HepG2 (cell line): ENCODE data around the gene ADGRB3. TPM values are rescaled to one million over a fixed set of nuclear protein-coding genes. Genes with fewer than 3 reads are reported as not detected.

Experiments
- ATAC-seq: fragments of 200-7000 bp; cut with Tn5 transposase; 3 replicates; pipeline ENCODE4 v1.9.1; 2020; ENCODE audit warnings: mild to moderate bottlenecking, moderate library complexity
- BruUV-seq: library from RNA; stranded (reverse); fragments of 400-500 nt; replicated peaks from 2 replicates; lab custom pipeline; 2021; lab: Mats Ljungman, UMichigan
- CTCF ChIA-PET: fragments of 300-600 bp; formaldehyde crosslinking; extraction: SDS; loops from one replicate; lab custom pipeline; 2021; ENCODE audit warnings: low total read pairs, inconsistent platforms, low intra/inter-chr PET ratio; lab: Yijun Ruan, JAX
- POLR2A ChIA-PET: fragments of 350-600 bp; sonication (Branson Sonifier 250); formaldehyde crosslinking; loops from one replicate; lab custom pipeline; 2020; ENCODE audit warnings: antibody characterized with exemption, inconsistent platforms; lab: Yijun Ruan, JAX
- DNase-seq: peaks from one replicate; pipeline ENCODE4 v3.0.0-alpha.2; 2015; ENCODE audit warnings: low spot score
- FAIRE-seq: peaks from 3 replicates; lab custom pipeline; 2011; peaks lifted over from hg19 to GRCh38; lab: Jason Lieb, UNC
- H2AFZ ChIP-seq: one replicate; pipeline ENCODE4 v1.6.1; 2011; ENCODE audit warnings: low read length, inconsistent platforms
- H3K27ac ChIP-seq: fragments of 300-600 bp; 3 replicates; pipeline ENCODE4 v1.8.0; 2011; ENCODE audit warnings: mixed run types, mild to moderate bottlenecking, mixed read lengths, low read length, inconsistent platforms; ENCODE audit not compliant: insufficient read depth; ENCODE audit errors: extremely low read length
- H3K27me3 ChIP-seq, 2 experiments: fragments of 200-600 bp in 1 of 2; 2 replicates in 1 of 2; 3 replicates in 1 of 2; pipeline versions ENCODE4 v1.6.0 to v1.8.0; 2011; ENCODE audit warnings: low read length in 2 of 2, mild to moderate bottlenecking in 2 of 2, moderate library complexity in 2 of 2, inconsistent platforms in 1 of 2; ENCODE audit not compliant: insufficient read depth in 2 of 2, control insufficient read depth in 1 of 2
- H3K36me3 ChIP-seq, 2 experiments: fragments of 200-600 bp in 1 of 2; replicated peaks in 1 of 2; 2 replicates in 1 of 2; 3 replicates in 1 of 2; pipeline versions ENCODE4 v1.5.1 to v1.8.0; 2011; ENCODE audit warnings: low read length in 2 of 2, inconsistent platforms in 1 of 2; ENCODE audit not compliant: insufficient read depth in 2 of 2, control insufficient read depth in 1 of 2
- H3K4me1 ChIP-seq: 2 replicates; pipeline ENCODE4 v1.5.1; 2012; ENCODE audit warnings: low read length, inconsistent platforms; ENCODE audit not compliant: insufficient read depth
- H3K4me2 ChIP-seq: 2 replicates; pipeline ENCODE4 v1.6.0; 2011; ENCODE audit warnings: low read depth, low read length, inconsistent platforms
- H3K4me3 ChIP-seq, 3 experiments: fragments of 200-600 bp in 1 of 3; sonication (generic), shearing (Covaris generic) in 1 of 3; replicated peaks in 1 of 3; 2 replicates each; pipeline ENCODE4 v1.5.1; 2011 to 2016; ENCODE audit warnings: low read length in 3 of 3, inconsistent platforms in 2 of 3, low read depth in 2 of 3, mild to moderate bottlenecking in 2 of 3, control low read depth in 1 of 3, mixed read lengths in 1 of 3; ENCODE audit not compliant: insufficient read depth in 1 of 3
- H3K79me2 ChIP-seq: one replicate; pipeline ENCODE4 v1.6.1; 2011; ENCODE audit warnings: low read length, inconsistent platforms; ENCODE audit not compliant: insufficient read depth
- H3K9ac ChIP-seq: 2 replicates; pipeline ENCODE4 v1.6.0; 2011; ENCODE audit warnings: mild to moderate bottlenecking, low read depth, low read length, inconsistent platforms; ENCODE audit not compliant: insufficient read depth
- H3K9me3 ChIP-seq: 2 replicates; pipeline ENCODE4 v1.5.1; 2012; ENCODE audit warnings: mild to moderate bottlenecking, low read length
- H4K20me1 ChIP-seq: 2 replicates; pipeline ENCODE4 v1.6.0; 2011; ENCODE audit warnings: inconsistent platforms, mild to moderate bottlenecking, low read length, moderate library complexity; ENCODE audit not compliant: insufficient read depth
- NFKB2 ChIP-seq: sonication (generic); formaldehyde crosslinking; IDR thresholded peaks from 2 replicates; pipeline ENCODE4 v1.4.0; 2020; ENCODE audit warnings: missing genetic modification reagents, borderline replicate concordance
- RNF2 ChIP-seq: fragments of 450-650 bp; conservative IDR thresholded peaks from 2 replicates; pipeline ENCODE4 v1.6.1; 2016; ENCODE audit warnings: low read depth
- ZFP41 ChIP-seq: sonication (generic); formaldehyde crosslinking; IDR thresholded peaks from 2 replicates; pipeline ENCODE4 v1.4.0; 2020; ENCODE audit warnings: mild to moderate bottlenecking, missing genetic modification reagents, borderline replicate concordance
- ZNF552 ChIP-seq: sonication (generic); formaldehyde crosslinking; IDR thresholded peaks from 2 replicates; pipeline ENCODE4 v1.9.0; 2022; ENCODE audit warnings: missing genetic modification reagents, mild to moderate bottlenecking, borderline replicate concordance
- ZNF556 ChIP-seq: sonication (generic); formaldehyde crosslinking; IDR thresholded peaks from 2 replicates; pipeline ENCODE4 v1.4.0; 2020; ENCODE audit warnings: mild to moderate bottlenecking, missing genetic modification reagents, borderline replicate concordance
- ZNF652 ChIP-seq: IDR thresholded peaks from 2 replicates; pipeline ENCODE4 v1.6.1; 2016; ENCODE audit warnings: low read depth, borderline replicate concordance
- ZNF674 ChIP-seq: sonication (generic); formaldehyde crosslinking; IDR thresholded peaks from 2 replicates; pipeline ENCODE4 v1.5.0; 2020; ENCODE audit warnings: low read depth, mild to moderate bottlenecking, missing genetic modification reagents
- ZNF724P ChIP-seq: sonication (generic); formaldehyde crosslinking; IDR thresholded peaks from 2 replicates; pipeline ENCODE4 v1.8.0; 2022; ENCODE audit warnings: missing genetic modification reagents, borderline replicate concordance
- ZNF792 ChIP-seq: IDR thresholded peaks from 2 replicates; pipeline ENCODE4 v1.6.1; 2016
- WGBS: methylation state at CpG from one replicate; pipeline ENCODE4 v1.1.6; 2017; ENCODE audit warnings: low lambda C conversion rate; 5-methylcytosine and 5-hydroxymethylcytosine counted together
- in situ Hi-C: cut with HindIII; loops from 2 replicates; pipeline ENCODE4 v1.10.0; 2017; ENCODE audit warnings: low pct_unique_long_range_greater_than_20kb; ENCODE audit not compliant: extremely low pct_ligation_motif_present
- intact Hi-C: fragments of 100-400 bp; cut with micrococcal nuclease; formaldehyde crosslinking; loops from one replicate; pipeline ENCODE4 v1.10.0; 2022; ENCODE audit not compliant: unreplicated experiment
- polyA plus RNA-seq, 8 experiments: library from polyadenylated mRNA; depleted of rRNA in 3 of 8; stranded (reverse) in 7 of 8; unstranded in 1 of 8; fragments of >200 nt; fragmentation: Illumina TruSeq in 4 of 8; extraction: Trizol in 4 of 8; gene quantifications; 2 replicates each; pipeline versions ENCODE4 v1.2.1 to v1.2.3, GENCODE V29; 2011 to 2016; ENCODE audit warnings: low read depth in 4 of 8, missing spikeins in 1 of 8, mixed read lengths in 1 of 8; ENCODE audit not compliant: insufficient read depth in 1 of 8
- total RNA-seq, 5 experiments: library from RNA; depleted of rRNA; stranded (reverse); fragments of >200 nt; fragmentation: Illumina TruSeq; extraction: Trizol; gene quantifications; 2 replicates each; pipeline ENCODE4 v1.2.3, GENCODE V29; 2016; ENCODE audit warnings: low read depth in 1 of 5
- TF ChIP-seq, protein P1 (sequence below): sonication (generic); formaldehyde crosslinking; IDR thresholded peaks from 2 replicates; pipeline ENCODE4 v1.5.1; 2020; ENCODE audit warnings: mild to moderate bottlenecking, missing genetic modification reagents, moderate library complexity
- TF ChIP-seq, protein P2 (sequence below): IDR thresholded peaks from 2 replicates; pipeline ENCODE4 v1.6.1; 2016; ENCODE audit warnings: low read depth, missing genetic modification reagents, missing compliant biosample characterization
- TF ChIP-seq, protein P3 (sequence below), 2 experiments: IDR thresholded peaks; 2 replicates each; pipeline ENCODE4 v1.6.1; 2011 to 2012; ENCODE audit warnings: low read length in 2 of 2, borderline replicate concordance in 1 of 2, low read depth in 1 of 2, mild to moderate bottlenecking in 1 of 2, moderate library complexity in 1 of 2

ADGRB3 gene
- total and polyA plus RNA-seq, 2 of the 13 experiments (the other 11 are each of a cell fraction or from before 2014, with no cell fraction given): not detected

- ATAC-seq (no peak), FAIRE-seq (no peak), DNase-seq (no peak)
- Histone ChIP-seq H3K9ac (no peak overlapping the region), H3K27ac (no peak overlapping the region), H4K20me1 (no peaks in the 10 kb centered on the region), H3K79me2 (no peaks in the 10 kb centered on the region), H3K27me3 (no peaks in the 10 kb centered on the region), H3K4me3 (no peak overlapping the region), H3K4me2 (no peak overlapping the region), H3K9me3 (no peaks in the 10 kb centered on the region), H3K4me1 (no peaks in the 10 kb centered on the region), H3K36me3 (no peaks in the 10 kb centered on the region), H2AFZ (no peak overlapping the region)
- 6% methylated on average over 8 of the region's 8 CpGs for WGBS
- no TSS peak for BruUV-seq
- ChIA-PET CTCF (no interaction called here), POLR2A (no interaction called here)
- intact Hi-C loops: no loop called here
- in situ Hi-C loops: no loop called here
- TF ChIP-seq ZFP41 (no peak), ZNF724P (CRISPR knock-in tag) (no peak), NFKB2 (no peak), ZNF792 (CRISPR knock-in tag) (no peak), ZNF652 (CRISPR knock-in tag) (no peak), ZNF552 (no peak), ZNF674 (CRISPR knock-in tag) (no peak), ZNF556 (CRISPR knock-in tag) (no peak), RNF2 (no peak)
- TF ChIP-seq, protein P1, sequence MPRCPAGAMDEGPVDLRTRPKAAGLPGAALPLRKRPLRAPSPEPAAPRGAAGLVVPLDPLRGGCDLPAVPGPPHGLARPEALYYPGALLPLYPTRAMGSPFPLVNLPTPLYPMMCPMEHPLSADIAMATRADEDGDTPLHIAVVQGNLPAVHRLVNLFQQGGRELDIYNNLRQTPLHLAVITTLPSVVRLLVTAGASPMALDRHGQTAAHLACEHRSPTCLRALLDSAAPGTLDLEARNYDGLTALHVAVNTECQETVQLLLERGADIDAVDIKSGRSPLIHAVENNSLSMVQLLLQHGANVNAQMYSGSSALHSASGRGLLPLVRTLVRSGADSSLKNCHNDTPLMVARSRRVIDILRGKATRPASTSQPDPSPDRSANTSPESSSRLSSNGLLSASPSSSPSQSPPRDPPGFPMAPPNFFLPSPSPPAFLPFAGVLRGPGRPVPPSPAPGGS (CRISPR knock-in tag): no peak
- TF ChIP-seq, protein P2, sequence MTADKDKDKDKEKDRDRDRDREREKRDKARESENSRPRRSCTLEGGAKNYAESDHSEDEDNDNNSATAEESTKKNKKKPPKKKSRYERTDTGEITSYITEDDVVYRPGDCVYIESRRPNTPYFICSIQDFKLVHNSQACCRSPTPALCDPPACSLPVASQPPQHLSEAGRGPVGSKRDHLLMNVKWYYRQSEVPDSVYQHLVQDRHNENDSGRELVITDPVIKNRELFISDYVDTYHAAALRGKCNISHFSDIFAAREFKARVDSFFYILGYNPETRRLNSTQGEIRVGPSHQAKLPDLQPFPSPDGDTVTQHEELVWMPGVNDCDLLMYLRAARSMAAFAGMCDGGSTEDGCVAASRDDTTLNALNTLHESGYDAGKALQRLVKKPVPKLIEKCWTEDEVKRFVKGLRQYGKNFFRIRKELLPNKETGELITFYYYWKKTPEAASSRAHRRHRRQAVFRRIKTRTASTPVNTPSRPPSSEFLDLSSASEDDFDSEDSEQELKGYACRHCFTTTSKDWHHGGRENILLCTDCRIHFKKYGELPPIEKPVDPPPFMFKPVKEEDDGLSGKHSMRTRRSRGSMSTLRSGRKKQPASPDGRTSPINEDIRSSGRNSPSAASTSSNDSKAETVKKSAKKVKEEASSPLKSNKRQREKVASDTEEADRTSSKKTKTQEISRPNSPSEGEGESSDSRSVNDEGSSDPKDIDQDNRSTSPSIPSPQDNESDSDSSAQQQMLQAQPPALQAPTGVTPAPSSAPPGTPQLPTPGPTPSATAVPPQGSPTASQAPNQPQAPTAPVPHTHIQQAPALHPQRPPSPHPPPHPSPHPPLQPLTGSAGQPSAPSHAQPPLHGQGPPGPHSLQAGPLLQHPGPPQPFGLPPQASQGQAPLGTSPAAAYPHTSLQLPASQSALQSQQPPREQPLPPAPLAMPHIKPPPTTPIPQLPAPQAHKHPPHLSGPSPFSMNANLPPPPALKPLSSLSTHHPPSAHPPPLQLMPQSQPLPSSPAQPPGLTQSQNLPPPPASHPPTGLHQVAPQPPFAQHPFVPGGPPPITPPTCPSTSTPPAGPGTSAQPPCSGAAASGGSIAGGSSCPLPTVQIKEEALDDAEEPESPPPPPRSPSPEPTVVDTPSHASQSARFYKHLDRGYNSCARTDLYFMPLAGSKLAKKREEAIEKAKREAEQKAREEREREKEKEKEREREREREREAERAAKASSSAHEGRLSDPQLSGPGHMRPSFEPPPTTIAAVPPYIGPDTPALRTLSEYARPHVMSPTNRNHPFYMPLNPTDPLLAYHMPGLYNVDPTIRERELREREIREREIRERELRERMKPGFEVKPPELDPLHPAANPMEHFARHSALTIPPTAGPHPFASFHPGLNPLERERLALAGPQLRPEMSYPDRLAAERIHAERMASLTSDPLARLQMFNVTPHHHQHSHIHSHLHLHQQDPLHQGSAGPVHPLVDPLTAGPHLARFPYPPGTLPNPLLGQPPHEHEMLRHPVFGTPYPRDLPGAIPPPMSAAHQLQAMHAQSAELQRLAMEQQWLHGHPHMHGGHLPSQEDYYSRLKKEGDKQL (CRISPR knock-in tag): no peak
- TF ChIP-seq, protein P3, sequence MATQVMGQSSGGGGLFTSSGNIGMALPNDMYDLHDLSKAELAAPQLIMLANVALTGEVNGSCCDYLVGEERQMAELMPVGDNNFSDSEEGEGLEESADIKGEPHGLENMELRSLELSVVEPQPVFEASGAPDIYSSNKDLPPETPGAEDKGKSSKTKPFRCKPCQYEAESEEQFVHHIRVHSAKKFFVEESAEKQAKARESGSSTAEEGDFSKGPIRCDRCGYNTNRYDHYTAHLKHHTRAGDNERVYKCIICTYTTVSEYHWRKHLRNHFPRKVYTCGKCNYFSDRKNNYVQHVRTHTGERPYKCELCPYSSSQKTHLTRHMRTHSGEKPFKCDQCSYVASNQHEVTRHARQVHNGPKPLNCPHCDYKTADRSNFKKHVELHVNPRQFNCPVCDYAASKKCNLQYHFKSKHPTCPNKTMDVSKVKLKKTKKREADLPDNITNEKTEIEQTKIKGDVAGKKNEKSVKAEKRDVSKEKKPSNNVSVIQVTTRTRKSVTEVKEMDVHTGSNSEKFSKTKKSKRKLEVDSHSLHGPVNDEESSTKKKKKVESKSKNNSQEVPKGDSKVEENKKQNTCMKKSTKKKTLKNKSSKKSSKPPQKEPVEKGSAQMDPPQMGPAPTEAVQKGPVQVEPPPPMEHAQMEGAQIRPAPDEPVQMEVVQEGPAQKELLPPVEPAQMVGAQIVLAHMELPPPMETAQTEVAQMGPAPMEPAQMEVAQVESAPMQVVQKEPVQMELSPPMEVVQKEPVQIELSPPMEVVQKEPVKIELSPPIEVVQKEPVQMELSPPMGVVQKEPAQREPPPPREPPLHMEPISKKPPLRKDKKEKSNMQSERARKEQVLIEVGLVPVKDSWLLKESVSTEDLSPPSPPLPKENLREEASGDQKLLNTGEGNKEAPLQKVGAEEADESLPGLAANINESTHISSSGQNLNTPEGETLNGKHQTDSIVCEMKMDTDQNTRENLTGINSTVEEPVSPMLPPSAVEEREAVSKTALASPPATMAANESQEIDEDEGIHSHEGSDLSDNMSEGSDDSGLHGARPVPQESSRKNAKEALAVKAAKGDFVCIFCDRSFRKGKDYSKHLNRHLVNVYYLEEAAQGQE (IDR thresholded peaks at IDR 0.05; ENCODE audit: borderline replicate concordance in 1 of 2, low read depth in 1 of 2, low read length in 2 of 2): no peak
Observed at GRCh38 chr6:69232496-69232895, 597.4 kb downstream of the ADGRB3 start.
